Measurements from ENCODE around the gene CDHR1. TPM values are rescaled to one million over a fixed set of nuclear protein-coding genes. Genes with fewer than 3 reads are reported as not detected.

The CDHR1 gene
- total RNA-seq, 4 donors from 2014 or later = 6.7 to 15.0 (median 12.2) TPM

DNA sequence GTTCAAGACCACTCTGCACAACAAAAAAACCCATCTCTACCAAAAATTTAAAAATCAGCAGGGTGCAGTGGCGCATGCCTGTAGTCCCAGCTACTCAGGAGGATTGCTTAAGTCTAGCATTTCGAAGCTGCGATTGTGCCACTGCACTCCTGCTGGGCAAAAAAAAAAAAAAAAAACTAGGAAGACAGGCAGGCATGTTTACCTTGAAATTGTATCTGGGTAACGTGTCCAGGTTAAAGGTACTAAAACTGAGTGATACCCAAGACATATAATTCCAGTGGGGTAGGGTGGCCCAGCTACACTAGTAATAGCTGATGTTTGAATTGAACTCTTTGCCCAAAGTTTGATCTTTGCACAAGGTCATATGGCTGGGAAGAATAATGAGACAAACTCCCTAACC is 38.8 kb upstream of the CDHR1 start:
- TF ChIP-seq, protein P1, sequence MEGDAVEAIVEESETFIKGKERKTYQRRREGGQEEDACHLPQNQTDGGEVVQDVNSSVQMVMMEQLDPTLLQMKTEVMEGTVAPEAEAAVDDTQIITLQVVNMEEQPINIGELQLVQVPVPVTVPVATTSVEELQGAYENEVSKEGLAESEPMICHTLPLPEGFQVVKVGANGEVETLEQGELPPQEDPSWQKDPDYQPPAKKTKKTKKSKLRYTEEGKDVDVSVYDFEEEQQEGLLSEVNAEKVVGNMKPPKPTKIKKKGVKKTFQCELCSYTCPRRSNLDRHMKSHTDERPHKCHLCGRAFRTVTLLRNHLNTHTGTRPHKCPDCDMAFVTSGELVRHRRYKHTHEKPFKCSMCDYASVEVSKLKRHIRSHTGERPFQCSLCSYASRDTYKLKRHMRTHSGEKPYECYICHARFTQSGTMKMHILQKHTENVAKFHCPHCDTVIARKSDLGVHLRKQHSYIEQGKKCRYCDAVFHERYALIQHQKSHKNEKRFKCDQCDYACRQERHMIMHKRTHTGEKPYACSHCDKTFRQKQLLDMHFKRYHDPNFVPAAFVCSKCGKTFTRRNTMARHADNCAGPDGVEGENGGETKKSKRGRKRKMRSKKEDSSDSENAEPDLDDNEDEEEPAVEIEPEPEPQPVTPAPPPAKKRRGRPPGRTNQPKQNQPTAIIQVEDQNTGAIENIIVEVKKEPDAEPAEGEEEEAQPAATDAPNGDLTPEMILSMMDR (IDR thresholded peaks at IDR 0.05) = no peak
- no peak for TF ChIP-seq POLR2A (IDR thresholded peaks at IDR 0.05)
- Histone ChIP-seq H3K36me3 (peaks cover 0 to 53% (median 1%) of the 10 kb centered on the region in 3 donors), H3K4me3 (no peak overlapping the region), H3K27ac (no peak overlapping the region), H3K4me1 (peaks cover 0 to 40% (median 4%) of the 10 kb centered on the region in 3 donors), H3K27me3 (no peaks in the 10 kb centered on the region), H3K9me3 (no peaks in the 10 kb centered on the region)
- no peak for DNase-seq
- WGBS, 2 donors = 92 to 99% methylated on average over 4 of the region's 4 CpGs
- intact Hi-C loops (cut with DNase I) = no loop called here

DNA sequence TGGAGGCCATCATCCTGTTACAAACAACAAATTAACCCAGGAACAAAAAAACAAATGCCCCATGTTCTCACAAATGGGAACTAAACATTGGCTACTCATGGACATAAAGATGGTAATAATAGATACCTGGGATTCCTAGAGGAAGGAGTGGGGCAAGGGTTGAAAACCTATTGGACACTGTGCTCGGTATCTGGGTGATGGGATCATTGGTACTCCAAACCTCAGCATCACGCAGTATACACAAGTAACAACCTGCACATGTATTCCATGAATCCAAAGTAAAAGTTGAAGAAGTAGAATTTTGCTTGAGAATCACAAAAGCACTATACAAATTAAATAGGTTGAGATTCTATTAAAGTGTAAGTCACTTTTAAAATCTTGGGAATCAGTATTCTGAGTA is 38.3 kb upstream of the CDHR1 start:
- 84 to 88% methylated on average over 2 of the region's 2 CpGs for WGBS, 2 donors
- no peak for TF ChIP-seq POLR2A (IDR thresholded peaks at IDR 0.05)
- TF ChIP-seq, protein P1 (IDR thresholded peaks at IDR 0.05) = no peak
- no peak for DNase-seq
- Histone ChIP-seq H3K4me1 (peaks cover 0 to 45% (median 4%) of the 10 kb centered on the region in 3 donors), H3K9me3 (no peaks in the 10 kb centered on the region), H3K36me3 (peaks cover 0 to 48% (median 0%) of the 10 kb centered on the region in 3 donors), H3K27ac (no peak overlapping the region), H3K27me3 (no peaks in the 10 kb centered on the region), H3K4me3 (no peak overlapping the region)
- intact Hi-C loops (cut with DNase I) = no loop called here

DNA sequence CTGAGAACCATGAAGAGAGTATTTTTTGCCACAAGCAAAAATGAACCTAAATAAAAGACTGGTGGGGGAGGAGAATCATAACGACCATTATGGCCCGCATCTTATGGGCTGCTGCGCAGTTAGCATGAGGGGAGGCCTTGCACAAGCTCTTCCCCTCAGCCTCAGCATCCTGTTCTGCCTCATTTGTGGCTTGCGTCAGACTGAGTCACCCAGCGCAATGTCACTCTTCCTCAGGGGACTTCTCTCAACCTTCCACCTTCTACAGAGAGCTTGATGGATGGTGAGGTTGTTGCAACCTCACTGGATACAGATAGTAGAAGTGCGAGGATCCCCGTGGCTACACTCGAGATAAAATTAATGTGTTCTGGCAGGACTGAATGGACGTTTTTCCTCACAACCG is 37.6 kb upstream of the CDHR1 start:
- WGBS, 2 donors = 55 to 73% methylated on average over 10 of the region's 10 CpGs
- no peaks in the 10 kb centered on the region for H3K9me3 ChIP-seq
- peak overlapping the region in 1 of 4 donors; percentile 34 for H3K27ac ChIP-seq
- TF ChIP-seq, protein P1 (IDR thresholded peaks at IDR 0.05) = no peak
- no peak for TF ChIP-seq POLR2A (IDR thresholded peaks at IDR 0.05)
- peaks cover 0 to 48% (median 4%) of the 10 kb centered on the region in 3 donors for H3K4me1 ChIP-seq
- H3K36me3 ChIP-seq = peaks cover 0 to 40% (median 0%) of the 10 kb centered on the region in 3 donors
- no peak for DNase-seq
- no peak overlapping the region for H3K4me3 ChIP-seq
- peaks cover 0 to 2% (median 0%) of the 10 kb centered on the region in 4 donors for H3K27me3 ChIP-seq
- intact Hi-C loops (cut with DNase I) = no loop called here

DNA sequence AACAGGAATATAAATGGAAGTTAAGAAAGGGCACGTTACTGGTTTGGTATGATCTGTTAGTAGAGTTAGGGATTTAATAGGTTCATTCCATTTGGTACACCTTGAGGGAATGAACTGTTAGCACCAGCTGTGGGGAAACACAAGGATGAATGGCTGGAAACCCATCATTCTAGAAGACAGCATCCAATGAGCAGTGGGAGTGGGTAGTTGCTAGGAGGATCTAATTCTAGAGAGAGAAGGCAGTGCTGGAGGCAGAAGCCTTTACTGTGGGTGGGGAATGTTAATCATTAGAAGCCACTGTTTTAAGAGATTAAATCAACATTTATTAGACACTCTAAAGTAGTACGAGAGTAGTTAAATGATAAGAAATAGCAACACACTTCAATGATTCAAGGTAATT is 36.3 kb upstream of the CDHR1 start:
- H3K36me3 ChIP-seq = peaks cover 0 to 27% (median 0%) of the 10 kb centered on the region in 3 donors

DNA sequence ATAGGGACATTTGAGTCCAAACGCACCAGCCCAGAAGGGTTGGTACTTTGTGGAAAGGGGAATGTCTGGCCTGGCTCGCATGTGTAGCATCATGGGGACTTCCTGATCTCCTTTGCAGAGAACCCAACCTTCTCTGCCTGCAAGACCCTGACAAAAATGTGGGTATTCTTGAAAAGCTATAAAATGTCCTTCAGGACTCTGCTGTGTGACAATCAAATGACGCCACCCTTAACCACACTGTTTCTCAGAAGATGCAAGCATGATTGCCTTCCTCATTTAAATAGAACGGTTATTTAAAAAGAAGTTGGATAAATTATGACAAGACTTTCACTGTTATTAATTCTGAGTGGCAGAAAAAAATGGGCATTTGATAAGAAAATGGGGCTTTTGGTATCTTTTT is 35.8 kb upstream of the CDHR1 start:
- peaks cover 0 to 13% (median 0%) of the 10 kb centered on the region in 4 donors for H3K27me3 ChIP-seq
- 70 to 81% methylated on average over 4 of the region's 4 CpGs for WGBS, 2 donors
- no peak for TF ChIP-seq POLR2A (IDR thresholded peaks at IDR 0.05)
- TF ChIP-seq, protein P1 (IDR thresholded peaks at IDR 0.05) = no peak
- intact Hi-C loops (cut with DNase I) = no loop called here
- peaks cover 0 to 61% (median 4%) of the 10 kb centered on the region in 3 donors for H3K4me1 ChIP-seq
- H3K4me3 ChIP-seq = no peak overlapping the region
- no peak for DNase-seq
- peaks cover 0 to 22% (median 0%) of the 10 kb centered on the region in 3 donors for H3K36me3 ChIP-seq
- peak overlapping the region in 3 of 4 donors; percentile 72 to 79 (median 76) for H3K27ac ChIP-seq
- no peaks in the 10 kb centered on the region for H3K9me3 ChIP-seq

More for the DNA sequence above, 36.3 kb upstream of the CDHR1 start:
- 84 to 86% methylated on average over 2 of the region's 2 CpGs for WGBS, 2 donors
- Histone ChIP-seq H3K4me3 (no peak overlapping the region), H3K27me3 (peaks cover 0 to 12% (median 0%) of the 10 kb centered on the region in 4 donors), H3K27ac (peak overlapping the region in 3 of 4 donors; percentile 72 to 79 (median 76)), H3K4me1 (peaks cover 0 to 56% (median 4%) of the 10 kb centered on the region in 3 donors), H3K9me3 (no peaks in the 10 kb centered on the region)
- no peak for DNase-seq
- TF ChIP-seq, protein P1 (IDR thresholded peaks at IDR 0.05) = no peak
- TF ChIP-seq POLR2A (IDR thresholded peaks at IDR 0.05) = no peak
- intact Hi-C loops (cut with DNase I) = no loop called here
